Hepatocyte (in vitro differentiated cells): ENCODE measurements around the gene TNFRSF4.

Experiments
- CTCF ChIP-seq: fragments of 200-600 bp; sonication (generic); IDR thresholded peaks from 2 replicates; pipeline ENCODE4 v1.5.1; 2016; ENCODE audit warnings: antibody characterized with exemption, mild to moderate bottlenecking; ENCODE audit not compliant: poor library complexity
- EZH2 ChIP-seq: fragments of 200-600 bp; sonication (generic); IDR thresholded peaks from 2 replicates; pipeline ENCODE4 v1.6.1; 2016; ENCODE audit warnings: antibody characterized with exemption, mild to moderate bottlenecking, borderline replicate concordance
- EZH2phosphoT487 ChIP-seq: fragments of 200-600 bp; sonication (generic); IDR thresholded peaks from one replicate; pipeline ENCODE4 v1.6.1; 2018; ENCODE audit warnings: antibody characterized with exemption, mild to moderate bottlenecking, low read depth, moderate library complexity; ENCODE audit not compliant: unreplicated experiment, severe bottlenecking

GRCh38 chr1:1236945-1237873, 23.3 kb upstream of the TNFRSF4 start:
- TF ChIP-seq CTCF (no peak), EZH2phosphoT487 (no peak), EZH2 (no peak)
